HG03066 (cell line): ENCODE measurements around the gene PPA1.
A peak's percentile ranks its signal among the peaks of the same experiment; 100 is the strongest.
"Not testable (repeated sequence)": the region's sequence is repeated elsewhere in the genome, so short reads cannot be mapped to it uniquely, and the experiment has no call there.

Source experiments
- ATAC-seq: cut with Tn5 transposase; IDR thresholded peaks from one replicate; pipeline ENCODE4 v1.9.1; 2021; ENCODE audit warnings: low read depth; ENCODE audit not compliant: unreplicated experiment

PPA1 gene

GRCh38 chr10:70176441-70176840 lies 56.8 kb downstream of the PPA1 start:
- ATAC-seq, result no peak

- ATAC-seq, result no peak
Measured at GRCh38 chr10:70175516-70175915, 57.7 kb downstream of the PPA1 start.

GRCh38 chr10:70174058-70174741 lies 59.0 kb downstream of the PPA1 start:
- no peak for ATAC-seq

- peak; percentile 5 for ATAC-seq
Measured at GRCh38 chr10:70169649-70170364, 63.4 kb downstream of the PPA1 start.

- ATAC-seq, result no peak
Measured at GRCh38 chr10:70169011-70169410, 64.2 kb downstream of the PPA1 start.

GRCh38 chr10:70167246-70167645 lies 66.0 kb downstream of the PPA1 start:
- ATAC-seq, result no peak

GRCh38 chr10:70166394-70166793 lies 66.8 kb downstream of the PPA1 start:
- ATAC-seq, result no peak

GRCh38 chr10:70164163-70164562 lies 69.1 kb downstream of the PPA1 start:
- ATAC-seq, result no peak

- no peak for ATAC-seq
Measured at GRCh38 chr10:70163448-70163847, 69.8 kb downstream of the PPA1 start.

- peak; percentile 88 for ATAC-seq
Measured at GRCh38 chr10:70162892-70163201, 70.4 kb downstream of the PPA1 start.

GRCh38 chr10:70162151-70162891 lies 70.9 kb downstream of the PPA1 start:
- ATAC-seq, result no peak

GRCh38 chr10:70160798-70161197 lies 72.4 kb downstream of the PPA1 start:
- no peak for ATAC-seq

GRCh38 chr10:70159366-70159765 lies 73.9 kb downstream of the PPA1 start:
- ATAC-seq, result not testable (repeated sequence)

- ATAC-seq, result no peak
Measured at GRCh38 chr10:70158113-70158512, 75.1 kb downstream of the PPA1 start.

- ATAC-seq, result no peak
Measured at GRCh38 chr10:70155255-70155838, 77.9 kb downstream of the PPA1 start.
